Keratinocyte (primary cell): ENCODE measurements around the gene S100A13.
"Not testable (repeated sequence)": the region's sequence is repeated elsewhere in the genome, so short reads cannot be mapped to it uniquely, and the experiment has no call there.

ENCODE experiments used
- CTCF ChIP-seq, 3 experiments: IDR thresholded peaks in 1 of 3; conservative IDR thresholded peaks in 1 of 3; optimal IDR thresholded peaks in 1 of 3; 2 replicates in 2 of 3; 3 replicates in 1 of 3; pipeline versions ENCODE3 to v1.5.1; 2011; ENCODE audit warnings: low read length in 3 of 3, mild to moderate bottlenecking in 3 of 3, moderate library complexity in 2 of 3, control low read depth in 1 of 3, inconsistent platforms in 1 of 3; ENCODE audit not compliant: insufficient read depth in 2 of 3; ENCODE audit errors: extremely low read depth in 1 of 3
- EZH2 ChIP-seq: IDR thresholded peaks from one replicate; pipeline ENCODE4 v1.6.1; 2012; ENCODE audit warnings: inconsistent platforms, mild to moderate bottlenecking, low read length, moderate library complexity

DNA sequence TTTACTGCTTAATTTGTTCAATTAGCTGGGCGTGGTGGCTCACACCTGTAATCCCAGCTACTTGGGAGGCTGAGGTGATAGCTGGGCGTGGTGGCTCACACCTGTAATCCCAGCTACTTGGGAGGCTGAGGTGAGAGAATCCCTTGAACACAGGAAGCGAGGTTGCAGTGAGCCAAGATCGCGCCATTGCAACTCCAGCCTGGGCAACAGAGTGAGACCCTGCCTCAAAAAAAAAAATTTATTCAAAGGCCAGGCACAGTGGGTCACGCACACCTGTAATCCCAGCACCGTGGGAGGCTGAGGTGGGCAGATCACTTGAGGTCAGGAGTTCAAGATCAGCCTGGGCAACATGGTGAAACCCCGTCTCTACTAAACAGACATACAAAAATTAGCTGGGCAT is 41.4 kb upstream of the S100A13 start:
- not testable (repeated sequence) for TF ChIP-seq CTCF (optimal IDR thresholded peaks at IDR 0.05 in 1 of 3, IDR thresholded peaks at IDR 0.05 in 1 of 3, conservative IDR thresholded peaks at IDR 0.05 in 1 of 3; ENCODE audit: extremely low read depth in 1 of 3, insufficient read depth in 2 of 3, low read length in 3 of 3); EZH2
